ENCODE measurements around the gene KCNIP1. TPM values are rescaled to one million over a fixed set of nuclear protein-coding genes. Genes with fewer than 3 reads are reported as not detected.

KCNIP1 gene
- total and polyA plus RNA-seq, 4 donors = 0.13 to 1.8 (median 0.72) TPM

DNA sequence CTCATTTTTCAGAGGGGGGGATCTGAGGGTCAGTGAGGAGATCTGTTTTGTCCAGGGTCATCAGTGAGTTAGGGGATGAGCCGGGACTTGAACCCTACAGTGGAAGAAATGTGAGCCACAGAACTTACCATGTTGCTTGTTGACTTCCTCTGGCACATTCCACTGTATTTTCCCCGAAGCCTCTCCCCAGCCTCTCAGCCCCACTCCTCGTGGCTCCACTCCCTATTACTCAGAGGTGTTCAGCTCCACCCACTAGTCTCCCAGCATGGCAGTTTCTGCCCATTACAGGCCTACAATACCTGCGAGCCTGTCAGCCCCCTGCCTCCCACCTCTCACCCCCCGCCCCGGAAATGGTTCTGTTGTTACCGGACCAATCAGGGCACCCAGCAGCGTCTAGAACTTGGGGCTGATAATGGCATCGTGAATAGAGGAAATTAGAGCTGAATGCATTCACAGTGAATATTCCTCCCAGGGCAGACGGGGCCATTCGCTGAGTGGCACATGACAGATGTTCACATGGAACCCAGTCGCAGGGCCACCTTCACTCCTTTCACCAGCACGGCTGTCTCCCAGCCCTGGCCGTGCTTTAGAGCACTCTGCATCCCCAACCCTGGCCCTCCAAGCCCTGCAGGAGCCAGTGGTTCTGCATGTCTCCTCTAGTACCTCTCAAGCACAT is 81.6 kb downstream of the KCNIP1 start:
- WGBS, 2 donors = 79 to 87% methylated on average over 14 of the region's 14 CpGs
- Histone ChIP-seq H3K27ac (ENCODE audit: low read depth in 1 of 2, low read length in 1 of 2) (no peak overlapping the region), H3K4me3 (no peak overlapping the region), H3K9me3 (ENCODE audit: control insufficient read depth in 4 of 4, insufficient read depth in 3 of 4, low read length in 3 of 4) (peaks cover 0 to 3% (median 0%) of the 10 kb centered on the region in 4 donors), H3K4me1 (ENCODE audit: control insufficient read depth in 5 of 5, insufficient read depth in 5 of 5, low read length in 5 of 5) (no peaks in the 10 kb centered on the region), H3K27me3 (ENCODE audit: control insufficient read depth in 3 of 3, insufficient read depth in 3 of 3, low read length in 2 of 3) (no peaks in the 10 kb centered on the region), H3K36me3 (ENCODE audit: control insufficient read depth in 4 of 4, insufficient read depth in 4 of 4, low read length in 4 of 4) (no peaks in the 10 kb centered on the region), H3K9ac (ENCODE audit: insufficient read depth in 1 of 2, low read length in 2 of 2) (no peak overlapping the region)
- DNase-seq (no peak), ATAC-seq (ENCODE audit: insufficient read depth, low FRiP score) (no peak)
- TF ChIP-seq, protein P1, sequence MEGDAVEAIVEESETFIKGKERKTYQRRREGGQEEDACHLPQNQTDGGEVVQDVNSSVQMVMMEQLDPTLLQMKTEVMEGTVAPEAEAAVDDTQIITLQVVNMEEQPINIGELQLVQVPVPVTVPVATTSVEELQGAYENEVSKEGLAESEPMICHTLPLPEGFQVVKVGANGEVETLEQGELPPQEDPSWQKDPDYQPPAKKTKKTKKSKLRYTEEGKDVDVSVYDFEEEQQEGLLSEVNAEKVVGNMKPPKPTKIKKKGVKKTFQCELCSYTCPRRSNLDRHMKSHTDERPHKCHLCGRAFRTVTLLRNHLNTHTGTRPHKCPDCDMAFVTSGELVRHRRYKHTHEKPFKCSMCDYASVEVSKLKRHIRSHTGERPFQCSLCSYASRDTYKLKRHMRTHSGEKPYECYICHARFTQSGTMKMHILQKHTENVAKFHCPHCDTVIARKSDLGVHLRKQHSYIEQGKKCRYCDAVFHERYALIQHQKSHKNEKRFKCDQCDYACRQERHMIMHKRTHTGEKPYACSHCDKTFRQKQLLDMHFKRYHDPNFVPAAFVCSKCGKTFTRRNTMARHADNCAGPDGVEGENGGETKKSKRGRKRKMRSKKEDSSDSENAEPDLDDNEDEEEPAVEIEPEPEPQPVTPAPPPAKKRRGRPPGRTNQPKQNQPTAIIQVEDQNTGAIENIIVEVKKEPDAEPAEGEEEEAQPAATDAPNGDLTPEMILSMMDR (IDR thresholded peaks at IDR 0.05; ENCODE audit: control extremely low read depth, extremely low read depth) = no peak

DNA sequence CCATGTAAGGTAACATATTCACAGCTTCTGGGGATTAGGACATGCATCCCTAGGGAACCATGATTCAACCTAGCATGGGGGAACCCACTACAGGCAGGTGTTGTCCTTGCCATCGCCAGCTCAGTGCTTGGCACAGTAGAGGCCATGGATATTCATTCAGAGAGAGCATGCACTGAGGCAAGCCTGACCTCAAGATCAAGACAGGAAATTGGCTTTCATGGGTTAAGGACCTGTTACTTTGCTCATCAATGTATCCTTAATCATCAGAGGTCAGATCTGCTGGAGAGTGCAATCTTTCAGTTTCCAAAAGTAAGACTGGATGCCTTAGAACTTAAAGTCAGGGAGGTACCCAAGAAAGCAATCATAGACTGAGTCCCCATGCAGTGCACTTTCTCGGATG is 84.0 kb downstream of the KCNIP1 start:
- Histone ChIP-seq H3K27ac (ENCODE audit: low read depth in 1 of 2, low read length in 1 of 2) (no peak overlapping the region), H3K9ac (ENCODE audit: insufficient read depth in 1 of 2, low read length in 2 of 2) (no peak overlapping the region), H3K36me3 (ENCODE audit: control insufficient read depth in 4 of 4, insufficient read depth in 4 of 4, low read length in 4 of 4) (no peaks in the 10 kb centered on the region), H3K27me3 (ENCODE audit: control insufficient read depth in 3 of 3, insufficient read depth in 3 of 3, low read length in 2 of 3) (no peaks in the 10 kb centered on the region), H3K4me1 (ENCODE audit: control insufficient read depth in 5 of 5, insufficient read depth in 5 of 5, low read length in 5 of 5) (no peaks in the 10 kb centered on the region), H3K9me3 (ENCODE audit: control insufficient read depth in 4 of 4, insufficient read depth in 3 of 4, low read length in 3 of 4) (peaks cover 0 to 3% (median 0%) of the 10 kb centered on the region in 4 donors), H3K4me3 (no peak overlapping the region)
- DNase-seq (no peak), ATAC-seq (ENCODE audit: insufficient read depth, low FRiP score) (no peak)
- WGBS, 2 donors = 45 to 48% methylated on average over 2 of the region's 2 CpGs
- TF ChIP-seq, protein P1 (IDR thresholded peaks at IDR 0.05; ENCODE audit: control extremely low read depth, extremely low read depth) = no peak

DNA sequence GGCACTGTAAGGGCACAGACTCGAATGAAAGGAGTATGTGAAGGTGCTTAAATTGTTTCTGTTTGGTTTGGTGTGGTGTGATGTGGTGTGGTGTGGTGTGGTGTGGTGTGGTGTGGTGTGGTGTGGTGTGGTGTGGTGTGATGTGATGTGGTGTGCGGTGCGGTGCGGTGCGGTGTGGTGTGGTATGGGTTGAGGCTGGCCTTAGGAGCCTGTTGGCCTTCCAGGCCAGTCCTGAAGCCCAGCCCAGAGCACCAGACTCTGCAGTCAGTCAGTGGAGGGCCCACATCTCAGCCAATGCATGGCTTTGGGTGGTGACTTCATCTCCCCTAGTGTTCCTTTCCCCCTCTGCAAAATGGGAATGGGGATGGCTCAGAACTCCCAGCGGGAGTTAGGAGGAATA is 85.8 kb downstream of the KCNIP1 start:
- Histone ChIP-seq H3K9me3 (ENCODE audit: control insufficient read depth in 4 of 4, insufficient read depth in 3 of 4, low read length in 3 of 4) (peaks cover 0 to 3% (median 0%) of the 10 kb centered on the region in 4 donors), H3K4me3 (no peak overlapping the region), H3K4me1 (ENCODE audit: control insufficient read depth in 5 of 5, insufficient read depth in 5 of 5, low read length in 5 of 5) (no peaks in the 10 kb centered on the region), H3K36me3 (ENCODE audit: control insufficient read depth in 4 of 4, insufficient read depth in 4 of 4, low read length in 4 of 4) (no peaks in the 10 kb centered on the region), H3K27ac (ENCODE audit: low read depth in 1 of 2, low read length in 1 of 2) (no peak overlapping the region), H3K9ac (ENCODE audit: insufficient read depth in 1 of 2, low read length in 2 of 2) (no peak overlapping the region), H3K27me3 (ENCODE audit: control insufficient read depth in 3 of 3, insufficient read depth in 3 of 3, low read length in 2 of 3) (no peaks in the 10 kb centered on the region)
- no peak for DNase-seq
- TF ChIP-seq, protein P1 (IDR thresholded peaks at IDR 0.05; ENCODE audit: control extremely low read depth, extremely low read depth) = no peak
- no peak for ATAC-seq (ENCODE audit: insufficient read depth, low FRiP score)
- WGBS, 2 donors = 88 to 93% methylated on average over 6 of the region's 6 CpGs

DNA sequence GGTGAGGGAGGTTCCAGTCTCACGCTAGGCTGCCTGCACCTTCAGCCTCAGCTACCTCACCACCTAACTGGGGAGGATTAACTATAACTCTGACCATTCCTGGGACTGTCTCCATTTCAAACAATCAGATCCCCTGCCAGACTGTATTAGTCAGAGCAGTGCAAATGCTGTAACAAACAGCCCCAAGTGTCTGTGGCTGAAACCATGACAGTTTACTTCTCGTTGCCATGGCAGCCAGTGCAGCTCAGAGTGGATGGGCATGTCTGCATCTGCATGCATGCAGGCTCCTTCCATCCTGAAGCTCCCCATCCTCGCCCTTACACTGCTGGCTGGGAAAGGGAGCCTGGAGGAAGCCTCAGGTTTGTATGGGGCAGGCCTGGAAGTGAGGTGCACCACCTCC is 86.7 kb downstream of the KCNIP1 start:
- TF ChIP-seq, protein P1 (IDR thresholded peaks at IDR 0.05; ENCODE audit: control extremely low read depth, extremely low read depth) = no peak
- Histone ChIP-seq H3K4me1 (ENCODE audit: control insufficient read depth in 5 of 5, insufficient read depth in 5 of 5, low read length in 5 of 5) (no peaks in the 10 kb centered on the region), H3K4me3 (no peak overlapping the region), H3K9me3 (ENCODE audit: control insufficient read depth in 4 of 4, insufficient read depth in 3 of 4, low read length in 3 of 4) (peaks cover 0 to 3% (median 0%) of the 10 kb centered on the region in 4 donors), H3K27ac (ENCODE audit: low read depth in 1 of 2, low read length in 1 of 2) (no peak overlapping the region), H3K27me3 (ENCODE audit: control insufficient read depth in 3 of 3, insufficient read depth in 3 of 3, low read length in 2 of 3) (no peaks in the 10 kb centered on the region), H3K36me3 (ENCODE audit: control insufficient read depth in 4 of 4, insufficient read depth in 4 of 4, low read length in 4 of 4) (no peaks in the 10 kb centered on the region), H3K9ac (ENCODE audit: insufficient read depth in 1 of 2, low read length in 2 of 2) (no peak overlapping the region)
- WGBS, 2 donors = 76 to 84% methylated on average over 3 of the region's 3 CpGs
- DNase-seq (no peak), ATAC-seq (ENCODE audit: insufficient read depth, low FRiP score) (no peak)

All from lung (tissue), 12 donors.